Calu3 (cell line): Measurements from ENCODE around the gene STPG4. TPM values are rescaled to one million over a fixed set of nuclear protein-coding genes. Genes with fewer than 3 reads are reported as not detected.
"Not testable (repeated sequence)": the region's sequence is repeated elsewhere in the genome, so short reads cannot be mapped to it uniquely, and the experiment has no call there.

Experiments used
- BruUV-seq: library from RNA; stranded (reverse); fragments of 400-500 nt; replicated peaks from 2 replicates; lab custom pipeline; 2021; lab: Mats Ljungman, UMichigan
- CTCF ChIA-PET: fragments of 300-600 bp; sonication (Branson Sonifier 250); formaldehyde crosslinking; loops from one replicate; lab custom pipeline; 2022; ENCODE audit warnings: antibody characterized with exemption; lab: Charles Lee
- DNase-seq: peaks from one replicate; pipeline ENCODE4 v3.0.0; 2022
- H3K27ac Mint-ChIP-seq: one replicate; pipeline ENCODE4 v1.8.0; 2022; ENCODE audit warnings: mixed read lengths; ENCODE audit not compliant: unreplicated experiment
- H3K27me3 Mint-ChIP-seq: one replicate; pipeline ENCODE4 v1.8.0; 2022; ENCODE audit warnings: mixed read lengths; ENCODE audit not compliant: unreplicated experiment
- H3K36me3 Mint-ChIP-seq: one replicate; pipeline ENCODE4 v1.8.0; 2022; ENCODE audit warnings: mild to moderate bottlenecking, moderate library complexity, mixed read lengths; ENCODE audit not compliant: insufficient read depth, unreplicated experiment
- H3K4me1 Mint-ChIP-seq: one replicate; pipeline ENCODE4 v1.8.0; 2022; ENCODE audit warnings: mild to moderate bottlenecking, low read depth, mixed read lengths; ENCODE audit not compliant: unreplicated experiment
- H3K4me3 Mint-ChIP-seq: one replicate; pipeline ENCODE4 v1.8.0; 2022; ENCODE audit warnings: mild to moderate bottlenecking, low read depth, moderate library complexity, mixed read lengths; ENCODE audit not compliant: unreplicated experiment
- H3K9me3 Mint-ChIP-seq: one replicate; pipeline ENCODE4 v1.8.0; 2022; ENCODE audit warnings: low read depth, mixed read lengths; ENCODE audit not compliant: unreplicated experiment
- intact Hi-C: fragments of 100-400 bp; cut with micrococcal nuclease; formaldehyde crosslinking; loops from one replicate; pipeline ENCODE4 v1.10.0; 2022; ENCODE audit not compliant: unreplicated experiment
- total RNA-seq: library from RNA; stranded (reverse); gene quantifications from 2 replicates; pipeline ENCODE4 v1.2.3, GENCODE V29; 2022
- TF ChIP-seq, protein P1 (sequence below): fragments of 200-600 bp; IDR thresholded peaks from one replicate; pipeline ENCODE4 v1.8.0; 2022; ENCODE audit warnings: antibody characterized with exemption; ENCODE audit not compliant: unreplicated experiment

Gene STPG4
- total RNA-seq, 1 experiment from 2014 or later, result 12.7 TPM

DNA sequence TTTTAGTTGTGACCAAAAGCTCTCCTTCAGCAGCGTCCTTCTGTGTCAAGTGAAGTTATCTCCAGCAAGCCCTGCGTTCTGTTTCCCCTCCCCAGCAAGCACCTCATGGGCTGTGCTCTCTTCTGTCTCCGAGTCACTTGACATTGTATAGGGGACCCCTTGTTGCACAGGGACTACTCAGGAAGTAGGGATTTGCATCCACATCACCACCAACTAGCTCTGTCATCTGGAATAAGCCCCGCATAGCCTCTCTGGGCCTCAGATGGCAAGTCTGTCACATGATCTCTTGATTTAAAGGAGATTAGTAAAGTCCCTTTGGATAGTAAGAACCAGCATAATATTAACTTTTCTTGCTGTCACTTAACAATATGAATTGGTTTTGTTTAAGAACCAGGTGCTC is 32.0 kb upstream of the STPG4 start:
- H3K27me3 Mint-ChIP-seq, result no peaks in the 10 kb centered on the region
- intact Hi-C loops, result no loop called here

DNA sequence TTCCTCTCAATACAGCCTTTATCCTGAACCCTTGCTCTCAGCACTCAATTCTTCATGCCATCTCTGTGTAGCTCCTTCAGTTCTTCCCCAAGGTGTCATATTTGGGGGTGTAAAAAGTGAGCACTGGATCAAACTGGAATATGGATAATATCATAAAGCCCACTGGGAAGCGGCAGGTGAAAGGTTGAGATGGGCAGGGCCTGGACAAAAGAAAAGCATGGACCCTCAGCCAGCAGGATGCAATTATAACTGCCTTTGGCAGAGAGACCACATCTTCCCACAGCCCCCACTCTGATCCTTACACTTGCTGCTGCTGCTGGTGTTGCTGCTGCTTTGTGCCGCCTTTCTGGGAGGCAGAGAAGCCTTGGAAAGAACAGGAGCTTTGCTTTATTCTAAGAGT is 31.2 kb upstream of the STPG4 start:
- H3K4me1 Mint-ChIP-seq, result peaks cover 22% of the 10 kb centered on the region
- DNase-seq, result no peak
- BruUV-seq, result no TSS peak
- TF ChIP-seq, protein P1, sequence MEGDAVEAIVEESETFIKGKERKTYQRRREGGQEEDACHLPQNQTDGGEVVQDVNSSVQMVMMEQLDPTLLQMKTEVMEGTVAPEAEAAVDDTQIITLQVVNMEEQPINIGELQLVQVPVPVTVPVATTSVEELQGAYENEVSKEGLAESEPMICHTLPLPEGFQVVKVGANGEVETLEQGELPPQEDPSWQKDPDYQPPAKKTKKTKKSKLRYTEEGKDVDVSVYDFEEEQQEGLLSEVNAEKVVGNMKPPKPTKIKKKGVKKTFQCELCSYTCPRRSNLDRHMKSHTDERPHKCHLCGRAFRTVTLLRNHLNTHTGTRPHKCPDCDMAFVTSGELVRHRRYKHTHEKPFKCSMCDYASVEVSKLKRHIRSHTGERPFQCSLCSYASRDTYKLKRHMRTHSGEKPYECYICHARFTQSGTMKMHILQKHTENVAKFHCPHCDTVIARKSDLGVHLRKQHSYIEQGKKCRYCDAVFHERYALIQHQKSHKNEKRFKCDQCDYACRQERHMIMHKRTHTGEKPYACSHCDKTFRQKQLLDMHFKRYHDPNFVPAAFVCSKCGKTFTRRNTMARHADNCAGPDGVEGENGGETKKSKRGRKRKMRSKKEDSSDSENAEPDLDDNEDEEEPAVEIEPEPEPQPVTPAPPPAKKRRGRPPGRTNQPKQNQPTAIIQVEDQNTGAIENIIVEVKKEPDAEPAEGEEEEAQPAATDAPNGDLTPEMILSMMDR, result no peak
- H3K27me3 Mint-ChIP-seq, result no peaks in the 10 kb centered on the region
- no peak overlapping the region for H3K27ac Mint-ChIP-seq
- H3K4me3 Mint-ChIP-seq, result no peak overlapping the region
- CTCF ChIA-PET, result no interaction called here
- no peaks in the 10 kb centered on the region for H3K9me3 Mint-ChIP-seq
- intact Hi-C loops, result no loop called here
- H3K36me3 Mint-ChIP-seq, result no peaks in the 10 kb centered on the region

More for the DNA sequence above, 32.0 kb upstream of the STPG4 start:
- H3K27ac Mint-ChIP-seq, result no peak overlapping the region
- CTCF ChIA-PET, result no interaction called here
- no peaks in the 10 kb centered on the region for H3K36me3 Mint-ChIP-seq
- no TSS peak for BruUV-seq
- no peaks in the 10 kb centered on the region for H3K9me3 Mint-ChIP-seq
- no peak for DNase-seq
- TF ChIP-seq, protein P1, result no peak
- H3K4me3 Mint-ChIP-seq, result no peak overlapping the region
- H3K4me1 Mint-ChIP-seq, result peaks cover 29% of the 10 kb centered on the region

DNA sequence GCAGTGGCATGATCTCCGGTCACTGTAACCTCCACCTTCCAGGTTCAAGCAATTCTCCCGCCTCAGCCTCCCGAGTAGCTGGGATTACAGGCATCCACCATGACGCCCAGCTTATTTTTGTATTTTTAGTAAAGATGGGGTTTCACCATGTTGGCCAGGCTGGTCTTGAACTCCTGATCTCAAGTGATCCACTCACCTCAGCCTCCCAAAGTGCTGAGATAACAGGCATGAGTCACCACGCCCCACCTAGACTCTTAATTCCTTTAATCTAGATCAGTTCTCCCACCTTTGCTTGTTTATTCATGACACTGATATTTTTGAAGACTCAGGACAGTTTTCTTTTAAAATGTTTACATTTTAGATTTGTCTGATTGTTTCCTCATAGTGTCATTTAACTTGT is 30.0 kb upstream of the STPG4 start:
- intact Hi-C loops, BruUV-seq, H3K36me3 Mint-ChIP-seq, H3K4me3 Mint-ChIP-seq, DNase-seq, H3K27me3 Mint-ChIP-seq, H3K9me3 Mint-ChIP-seq, H3K27ac Mint-ChIP-seq, CTCF ChIA-PET: not testable (repeated sequence)
- H3K4me1 Mint-ChIP-seq, result peaks cover 11% of the 10 kb centered on the region

DNA sequence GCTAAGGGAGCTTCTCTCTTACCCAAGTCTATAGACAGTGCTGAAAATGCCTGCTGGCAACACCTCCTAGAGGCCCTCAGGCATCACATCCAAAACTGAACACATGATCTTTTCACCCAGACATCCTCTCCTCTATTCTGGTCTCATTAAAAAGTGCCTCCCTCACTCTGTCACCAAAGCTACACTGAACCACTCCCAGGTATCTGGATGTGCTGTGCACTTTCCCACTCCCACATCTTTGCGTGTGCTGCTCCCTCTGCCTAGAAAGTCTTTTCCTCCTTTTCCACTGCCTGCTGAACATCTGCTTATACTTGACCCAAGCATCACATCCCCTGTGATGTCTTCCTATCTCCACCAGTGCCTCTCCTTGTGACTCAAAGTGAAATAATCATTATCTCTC is 26.1 kb upstream of the STPG4 start:
- CTCF ChIA-PET, result interaction anchor here (1.1 kb wide), 1 partner anchor 9 kb away, joined by 5 read pairs; no protein-coding TSS in a partner anchor
- TF ChIP-seq, protein P1, result no peak
- Mint-ChIP-seq H3K9me3 (no peaks in the 10 kb centered on the region), H3K4me3 (no peak overlapping the region), H3K36me3 (peaks cover 12% of the 10 kb centered on the region), H3K4me1 (peaks cover 17% of the 10 kb centered on the region), H3K27ac (no peak overlapping the region), H3K27me3 (no peaks in the 10 kb centered on the region)
- BruUV-seq, result no TSS peak
- intact Hi-C loops, result no loop called here
- DNase-seq, result no peak

DNA sequence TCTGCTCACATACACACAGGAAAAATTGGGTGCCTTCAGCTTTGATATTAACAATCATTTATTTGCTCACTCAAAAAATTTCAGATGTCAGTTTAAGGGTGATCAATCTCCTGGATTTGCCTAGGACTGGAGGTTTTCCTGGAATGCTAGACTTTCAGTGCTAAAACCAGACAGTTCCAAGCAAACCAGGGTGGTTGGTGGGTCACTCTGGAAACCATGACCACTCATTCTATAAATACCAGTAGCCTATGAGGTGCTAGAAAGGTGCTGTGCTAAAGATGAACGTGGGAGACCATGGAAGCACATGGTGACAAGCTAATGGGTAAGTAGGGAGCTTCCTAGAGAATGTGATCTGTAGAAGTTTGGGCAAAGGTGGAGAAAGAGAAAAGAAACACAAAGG is 25.4 kb upstream of the STPG4 start:
- TF ChIP-seq, protein P1, result no peak
- Mint-ChIP-seq H3K27me3 (no peaks in the 10 kb centered on the region), H3K4me1 (peaks cover 17% of the 10 kb centered on the region), H3K27ac (no peak overlapping the region), H3K4me3 (no peak overlapping the region), H3K9me3 (no peaks in the 10 kb centered on the region), H3K36me3 (peaks cover 18% of the 10 kb centered on the region)
- intact Hi-C loops, result no loop called here
- CTCF ChIA-PET, result no interaction called here
- no TSS peak for BruUV-seq
- DNase-seq, result no peak
